GM12878 (cell line): ENCODE results near the gene SULT6B1. TPM values are rescaled to one million over a fixed set of nuclear protein-coding genes. Genes with fewer than 3 reads are reported as not detected.

ENCODE experiments used
- BHLHE40 ChIP-seq, 2 experiments: fragments of 450-650 bp in 1 of 2; IDR thresholded peaks; 2 replicates each; pipeline ENCODE4 v1.6.1; 2011 to 2017; ENCODE audit warnings: low read depth in 2 of 2, borderline replicate concordance in 1 of 2, improper control_type of control experiment in 1 of 2, low read length in 1 of 2, mild to moderate bottlenecking in 1 of 2
- BRCA1 ChIP-seq: IDR thresholded peaks from 2 replicates; pipeline ENCODE4 v1.6.1; 2011; ENCODE audit warnings: low read depth, low read length, improper control_type of control experiment
- CHD4 ChIP-seq: fragments of 200-600 bp; sonication (generic); IDR thresholded peaks from 2 replicates; pipeline ENCODE4 v1.6.1; 2016; ENCODE audit warnings: mild to moderate bottlenecking
- FOS ChIP-seq: IDR thresholded peaks from 3 replicates; pipeline ENCODE4 v1.6.1; 2011; ENCODE audit warnings: borderline replicate concordance; ENCODE audit not compliant: insufficient read length; ENCODE audit errors: extremely low read depth
- GATAD2B ChIP-seq: fragments of 450-650 bp; conservative IDR thresholded peaks from 2 replicates; pipeline ENCODE4 v1.6.1; 2017; ENCODE audit warnings: low read depth, mild to moderate bottlenecking, moderate library complexity
- HCFC1 ChIP-seq: fragments of 150-350 bp; IDR thresholded peaks from 2 replicates; pipeline ENCODE4 v1.6.1; 2014; ENCODE audit warnings: low read length
- HDAC6 ChIP-seq: fragments of 200-600 bp; sonication (generic); IDR thresholded peaks from one replicate; pipeline ENCODE4 v1.8.0; 2017; ENCODE audit warnings: antibody characterized with exemption; ENCODE audit not compliant: unreplicated experiment
- HDGF ChIP-seq: fragments of 450-650 bp; IDR thresholded peaks from 2 replicates; pipeline ENCODE4 v1.6.1; 2016; ENCODE audit warnings: antibody characterized with exemption
- IKZF1 ChIP-seq: fragments of 450-650 bp; conservative IDR thresholded peaks from 2 replicates; pipeline ENCODE4 v1.6.1; 2017; ENCODE audit warnings: antibody characterized with exemption, mild to moderate bottlenecking
- IRF5 ChIP-seq: fragments of 450-650 bp; IDR thresholded peaks from 2 replicates; pipeline ENCODE4 v1.6.1; 2017; ENCODE audit warnings: borderline replicate concordance
- KDM1A ChIP-seq: fragments of 200-600 bp; sonication (generic); IDR thresholded peaks from 2 replicates; pipeline ENCODE4 v1.6.1; 2016; ENCODE audit warnings: borderline replicate concordance
- KLF5 ChIP-seq: fragments of 450-650 bp; IDR thresholded peaks from 2 replicates; pipeline ENCODE4 v1.6.1; 2014; ENCODE audit warnings: mild to moderate bottlenecking; ENCODE audit not compliant: partially characterized antibody
- MLLT1 ChIP-seq: fragments of 450-650 bp; IDR thresholded peaks from 2 replicates; pipeline ENCODE4 v1.6.1; 2016; ENCODE audit warnings: mild to moderate bottlenecking
- MYB ChIP-seq: fragments of 150-350 bp; IDR thresholded peaks from 2 replicates; pipeline ENCODE4 v1.6.1; 2014; ENCODE audit warnings: mild to moderate bottlenecking, low read depth, low read length, borderline replicate concordance
- NBN ChIP-seq: fragments of 450-650 bp; IDR thresholded peaks from 2 replicates; pipeline ENCODE4 v1.6.1; 2016
- NFIC ChIP-seq: IDR thresholded peaks from 2 replicates; pipeline ENCODE4 v1.6.1; 2012; ENCODE audit warnings: low read depth, mild to moderate bottlenecking, inconsistent platforms, low read length, moderate library complexity
- POLR2A ChIP-seq: IDR thresholded peaks from 2 replicates; pipeline ENCODE4 v1.6.1; 2011; ENCODE audit warnings: low read depth, mild to moderate bottlenecking, low read length
- TBL1XR1 ChIP-seq: IDR thresholded peaks from 2 replicates; pipeline ENCODE4 v1.6.1; 2012; ENCODE audit warnings: low read depth, low read length, improper control_type of control experiment
- YY1 ChIP-seq: IDR thresholded peaks from 2 replicates; pipeline ENCODE4 v1.6.1; 2011; ENCODE audit warnings: low read depth, mild to moderate bottlenecking, low read length
- ZBED1 ChIP-seq: IDR thresholded peaks from 2 replicates; pipeline ENCODE4 v1.6.1; 2016; ENCODE audit warnings: borderline replicate concordance
- polyA plus RNA-seq, 11 experiments: library from polyadenylated mRNA; depleted of rRNA in 4 of 11; unstranded in 6 of 11; stranded (reverse) in 5 of 11; fragments of >200 nt; fragmentation: Nextera tagmentation in 4 of 11; fragmentation: Illumina TruSeq in 1 of 11; extraction: Ambion mirVana in 4 of 11; extraction: Trizol in 1 of 11; gene quantifications; 1 replicate in 1 of 11; 2 replicates in 10 of 11; pipeline versions ENCODE4 v1.2.1 to v1.2.3, GENCODE V29; 2011 to 2016; ENCODE audit warnings: inconsistent platforms in 2 of 11, missing spikeins in 2 of 11, low read depth in 1 of 11
- total RNA-seq, 4 experiments: library from RNA; depleted of rRNA in 3 of 4; stranded (reverse); fragments of >200 nt in 3 of 4; fragmentation: Illumina TruSeq in 1 of 4; extraction: Trizol in 1 of 4; gene quantifications; 2 replicates each; pipeline versions ENCODE4 v1.2.1 to v1.2.3, GENCODE V29; 2013 to 2021
- TF ChIP-seq, protein P1 (sequence below): fragments of 450-650 bp; IDR thresholded peaks from 2 replicates; pipeline ENCODE4 v1.6.1; 2017; ENCODE audit warnings: mild to moderate bottlenecking, moderate library complexity
- TF ChIP-seq, protein P2 (sequence below): fragments of 450-650 bp; IDR thresholded peaks from 2 replicates; pipeline ENCODE4 v1.6.1; 2017; ENCODE audit warnings: mild to moderate bottlenecking

The SULT6B1 gene
- total and polyA plus RNA-seq, 10 of the 15 experiments (the other 5 are each of a cell fraction or from before 2014, with no cell fraction given), result not detected

- TF ChIP-seq, protein P1, sequence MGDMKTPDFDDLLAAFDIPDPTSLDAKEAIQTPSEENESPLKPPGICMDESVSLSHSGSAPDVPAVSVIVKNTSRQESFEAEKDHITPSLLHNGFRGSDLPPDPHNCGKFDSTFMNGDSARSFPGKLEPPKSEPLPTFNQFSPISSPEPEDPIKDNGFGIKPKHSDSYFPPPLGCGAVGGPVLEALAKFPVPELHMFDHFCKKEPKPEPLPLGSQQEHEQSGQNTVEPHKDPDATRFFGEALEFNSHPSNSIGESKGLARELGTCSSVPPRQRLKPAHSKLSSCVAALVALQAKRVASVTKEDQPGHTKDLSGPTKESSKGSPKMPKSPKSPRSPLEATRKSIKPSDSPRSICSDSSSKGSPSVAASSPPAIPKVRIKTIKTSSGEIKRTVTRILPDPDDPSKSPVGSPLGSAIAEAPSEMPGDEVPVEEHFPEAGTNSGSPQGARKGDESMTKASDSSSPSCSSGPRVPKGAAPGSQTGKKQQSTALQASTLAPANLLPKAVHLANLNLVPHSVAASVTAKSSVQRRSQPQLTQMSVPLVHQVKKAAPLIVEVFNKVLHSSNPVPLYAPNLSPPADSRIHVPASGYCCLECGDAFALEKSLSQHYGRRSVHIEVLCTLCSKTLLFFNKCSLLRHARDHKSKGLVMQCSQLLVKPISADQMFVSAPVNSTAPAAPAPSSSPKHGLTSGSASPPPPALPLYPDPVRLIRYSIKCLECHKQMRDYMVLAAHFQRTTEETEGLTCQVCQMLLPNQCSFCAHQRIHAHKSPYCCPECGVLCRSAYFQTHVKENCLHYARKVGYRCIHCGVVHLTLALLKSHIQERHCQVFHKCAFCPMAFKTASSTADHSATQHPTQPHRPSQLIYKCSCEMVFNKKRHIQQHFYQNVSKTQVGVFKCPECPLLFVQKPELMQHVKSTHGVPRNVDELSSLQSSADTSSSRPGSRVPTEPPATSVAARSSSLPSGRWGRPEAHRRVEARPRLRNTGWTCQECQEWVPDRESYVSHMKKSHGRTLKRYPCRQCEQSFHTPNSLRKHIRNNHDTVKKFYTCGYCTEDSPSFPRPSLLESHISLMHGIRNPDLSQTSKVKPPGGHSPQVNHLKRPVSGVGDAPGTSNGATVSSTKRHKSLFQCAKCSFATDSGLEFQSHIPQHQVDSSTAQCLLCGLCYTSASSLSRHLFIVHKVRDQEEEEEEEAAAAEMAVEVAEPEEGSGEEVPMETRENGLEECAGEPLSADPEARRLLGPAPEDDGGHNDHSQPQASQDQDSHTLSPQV, result no peak
- TF ChIP-seq NBN, result no peak
- TF ChIP-seq, protein P2, sequence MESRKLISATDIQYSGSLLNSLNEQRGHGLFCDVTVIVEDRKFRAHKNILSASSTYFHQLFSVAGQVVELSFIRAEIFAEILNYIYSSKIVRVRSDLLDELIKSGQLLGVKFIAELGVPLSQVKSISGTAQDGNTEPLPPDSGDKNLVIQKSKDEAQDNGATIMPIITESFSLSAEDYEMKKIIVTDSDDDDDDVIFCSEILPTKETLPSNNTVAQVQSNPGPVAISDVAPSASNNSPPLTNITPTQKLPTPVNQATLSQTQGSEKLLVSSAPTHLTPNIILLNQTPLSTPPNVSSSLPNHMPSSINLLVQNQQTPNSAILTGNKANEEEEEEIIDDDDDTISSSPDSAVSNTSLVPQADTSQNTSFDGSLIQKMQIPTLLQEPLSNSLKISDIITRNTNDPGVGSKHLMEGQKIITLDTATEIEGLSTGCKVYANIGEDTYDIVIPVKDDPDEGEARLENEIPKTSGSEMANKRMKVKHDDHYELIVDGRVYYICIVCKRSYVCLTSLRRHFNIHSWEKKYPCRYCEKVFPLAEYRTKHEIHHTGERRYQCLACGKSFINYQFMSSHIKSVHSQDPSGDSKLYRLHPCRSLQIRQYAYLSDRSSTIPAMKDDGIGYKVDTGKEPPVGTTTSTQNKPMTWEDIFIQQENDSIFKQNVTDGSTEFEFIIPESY, result no peak
- TF ChIP-seq GATAD2B, result 0 out of 2 replicates have a peak, but pooled peaks have one; percentile 48
- no peak for TF ChIP-seq KDM1A
- TF ChIP-seq BRCA1, result peak; percentile 56; the same call in 1 of the 2 replicates
- TF ChIP-seq HDGF, result no peak
- no peak for TF ChIP-seq CHD4
- TF ChIP-seq TBL1XR1, result no peak
- TF ChIP-seq NFIC, result no peak
- no peak for TF ChIP-seq ZBED1
- TF ChIP-seq MLLT1, result peak; percentile 33; the same call in 1 of the 2 replicates
- TF ChIP-seq IRF5, result no peak
- TF ChIP-seq HCFC1, result 0 out of 2 replicates have a peak, but pooled peaks have one; percentile 12
- peak; percentile 59 for TF ChIP-seq IKZF1
- TF ChIP-seq POLR2A, result peak; percentile 87
- peak; percentile 34 for TF ChIP-seq HDAC6
- TF ChIP-seq YY1, result no peak
- TF ChIP-seq KLF5, result no peak
- no peak for TF ChIP-seq FOS
- TF ChIP-seq MYB, result no peak
- TF ChIP-seq BHLHE40 (IDR thresholded peaks at IDR 0.05; ENCODE audit: borderline replicate concordance in 1 of 2, low read depth in 2 of 2, low read length in 1 of 2), result peak in 1 of 2 experiments; percentile 72; a peak in 2 of 4 replicates
Observed at GRCh38 chr2:37156857-37157714, 31.4 kb downstream of the SULT6B1 start, which contains the start of gene EIF2AK2 (continued).
